Measurements from ENCODE around the gene C1orf210. TPM values are rescaled to one million over a fixed set of nuclear protein-coding genes. Genes with fewer than 3 reads are reported as not detected.

Gene C1orf210
- total and polyA plus RNA-seq, 4 donors, result 2.3 TPM; not detected in 3

GRCh38 chr1:43292216-43292615 lies 6.8 kb upstream of the C1orf210 start:
- DNase-seq, result no peak
- Histone ChIP-seq H3K27me3 (ENCODE audit: control insufficient read depth in 1 of 2, insufficient read depth in 2 of 2, low read length in 1 of 2) (no peaks in the 10 kb centered on the region), H3K9me3 (ENCODE audit: control insufficient read depth, low read length) (no peaks in the 10 kb centered on the region), H3K36me3 (ENCODE audit: control insufficient read depth in 1 of 2, insufficient read depth in 2 of 2, low read length in 1 of 2) (no peaks in the 10 kb centered on the region), H3K4me1 (ENCODE audit: control insufficient read depth in 1 of 2, insufficient read depth in 2 of 2, low read length in 2 of 2) (no peaks in the 10 kb centered on the region), H3K4me3 (ENCODE audit: low read length in 2 of 2) (no peak overlapping the region), H3K27ac (ENCODE audit: low read depth in 1 of 2, low read length in 2 of 2) (no peak overlapping the region)
- intact Hi-C loops (cut with DNase I), result no loop called here
- ATAC-seq (ENCODE audit: low FRiP score), result no peak
- 83 to 90% methylated on average over 7 of the region's 7 CpGs for WGBS, 2 donors

- H3K9me3 ChIP-seq (ENCODE audit: control insufficient read depth, low read length), result no peaks in the 10 kb centered on the region
- WGBS, 2 donors, result 67% methylated on average over 12 of the region's 12 CpGs
- no peaks in the 10 kb centered on the region for H3K36me3 ChIP-seq (ENCODE audit: control insufficient read depth in 1 of 2, insufficient read depth in 2 of 2, low read length in 1 of 2)
- DNase-seq, result no peak
- H3K27ac ChIP-seq (ENCODE audit: low read depth in 1 of 2, low read length in 2 of 2), result no peak overlapping the region
- no peaks in the 10 kb centered on the region for H3K4me1 ChIP-seq (ENCODE audit: control insufficient read depth in 1 of 2, insufficient read depth in 2 of 2, low read length in 2 of 2)
- H3K27me3 ChIP-seq (ENCODE audit: control insufficient read depth in 1 of 2, insufficient read depth in 2 of 2, low read length in 1 of 2), result no peaks in the 10 kb centered on the region
- ATAC-seq (ENCODE audit: low FRiP score), result no peak
- no peak overlapping the region for H3K4me3 ChIP-seq (ENCODE audit: low read length in 2 of 2)
- intact Hi-C loops (cut with DNase I), result no loop called here
Measured at GRCh38 chr1:43288785-43289706, 3.7 kb upstream of the C1orf210 start.

- DNase-seq (peak in 1 of 2 donors; percentile 33), ATAC-seq (ENCODE audit: low FRiP score) (no peak)
- intact Hi-C loops (cut with DNase I), result no loop called here
- Histone ChIP-seq H3K4me3 (ENCODE audit: low read length in 2 of 2) (no peak overlapping the region), H3K4me1 (ENCODE audit: control insufficient read depth in 1 of 2, insufficient read depth in 2 of 2, low read length in 2 of 2) (no peaks in the 10 kb centered on the region), H3K27me3 (ENCODE audit: control insufficient read depth in 1 of 2, insufficient read depth in 2 of 2, low read length in 1 of 2) (no peaks in the 10 kb centered on the region), H3K36me3 (ENCODE audit: control insufficient read depth in 1 of 2, insufficient read depth in 2 of 2, low read length in 1 of 2) (no peaks in the 10 kb centered on the region), H3K27ac (ENCODE audit: low read depth in 1 of 2, low read length in 2 of 2) (no peak overlapping the region), H3K9me3 (ENCODE audit: control insufficient read depth, low read length) (no peaks in the 10 kb centered on the region)
- 84% methylated on average over 9 of the region's 9 CpGs for WGBS, 2 donors
Measured at GRCh38 chr1:43288058-43288784, 2.8 kb upstream of the C1orf210 start.

- WGBS, 2 donors, result 95 to 99% methylated on average over 5 of the region's 5 CpGs
- Histone ChIP-seq H3K4me3 (ENCODE audit: low read length in 2 of 2) (no peak overlapping the region), H3K4me1 (ENCODE audit: control insufficient read depth in 1 of 2, insufficient read depth in 2 of 2, low read length in 2 of 2) (no peaks in the 10 kb centered on the region), H3K9me3 (ENCODE audit: control insufficient read depth, low read length) (no peaks in the 10 kb centered on the region), H3K27me3 (ENCODE audit: control insufficient read depth in 1 of 2, insufficient read depth in 2 of 2, low read length in 1 of 2) (no peaks in the 10 kb centered on the region), H3K27ac (ENCODE audit: low read depth in 1 of 2, low read length in 2 of 2) (no peak overlapping the region), H3K36me3 (ENCODE audit: control insufficient read depth in 1 of 2, insufficient read depth in 2 of 2, low read length in 1 of 2) (no peaks in the 10 kb centered on the region)
- intact Hi-C loops (cut with DNase I), result no loop called here
- ATAC-seq (ENCODE audit: low FRiP score), result no peak
- DNase-seq, result peak in 1 of 2 donors; percentile 5
Measured at GRCh38 chr1:43286533-43286932, 1.2 kb upstream of the C1orf210 start.

- ATAC-seq (ENCODE audit: low FRiP score) (no peak), DNase-seq (peak; percentile 17 to 50)
- Histone ChIP-seq H3K27me3 (ENCODE audit: control insufficient read depth in 1 of 2, insufficient read depth in 2 of 2, low read length in 1 of 2) (no peaks in the 10 kb centered on the region), H3K27ac (ENCODE audit: low read depth in 1 of 2, low read length in 2 of 2) (no peak overlapping the region), H3K36me3 (ENCODE audit: control insufficient read depth in 1 of 2, insufficient read depth in 2 of 2, low read length in 1 of 2) (no peaks in the 10 kb centered on the region), H3K9me3 (ENCODE audit: control insufficient read depth, low read length) (no peaks in the 10 kb centered on the region), H3K4me1 (ENCODE audit: control insufficient read depth in 1 of 2, insufficient read depth in 2 of 2, low read length in 2 of 2) (no peaks in the 10 kb centered on the region), H3K4me3 (ENCODE audit: low read length in 2 of 2) (no peak overlapping the region)
- WGBS, 2 donors, result 93 to 97% methylated on average over 11 of the region's 11 CpGs
- intact Hi-C loops (cut with DNase I), result no loop called here
Measured at GRCh38 chr1:43286115-43286514, 734 bp upstream of the C1orf210 start.

GRCh38 chr1:43284546-43285110 lies 753 bp downstream of the C1orf210 start:
- intact Hi-C loops (cut with DNase I), result no loop called here
- WGBS, 2 donors, result 83 to 87% methylated on average over 12 of the region's 12 CpGs
- H3K27me3 ChIP-seq (ENCODE audit: control insufficient read depth in 1 of 2, insufficient read depth in 2 of 2, low read length in 1 of 2), result no peaks in the 10 kb centered on the region
- H3K9me3 ChIP-seq (ENCODE audit: control insufficient read depth, low read length), result no peaks in the 10 kb centered on the region
- H3K4me3 ChIP-seq (ENCODE audit: low read length in 2 of 2), result no peak overlapping the region
- no peak overlapping the region for H3K27ac ChIP-seq (ENCODE audit: low read depth in 1 of 2, low read length in 2 of 2)
- no peaks in the 10 kb centered on the region for H3K4me1 ChIP-seq (ENCODE audit: control insufficient read depth in 1 of 2, insufficient read depth in 2 of 2, low read length in 2 of 2)
- no peaks in the 10 kb centered on the region for H3K36me3 ChIP-seq (ENCODE audit: control insufficient read depth in 1 of 2, insufficient read depth in 2 of 2, low read length in 1 of 2)
- DNase-seq, result peak; percentile 21 to 28
- ATAC-seq (ENCODE audit: low FRiP score), result no peak

- Histone ChIP-seq H3K27me3 (ENCODE audit: control insufficient read depth in 1 of 2, insufficient read depth in 2 of 2, low read length in 1 of 2) (no peaks in the 10 kb centered on the region), H3K36me3 (ENCODE audit: control insufficient read depth in 1 of 2, insufficient read depth in 2 of 2, low read length in 1 of 2) (no peaks in the 10 kb centered on the region), H3K9me3 (ENCODE audit: control insufficient read depth, low read length) (no peaks in the 10 kb centered on the region), H3K4me3 (ENCODE audit: low read length in 2 of 2) (no peak overlapping the region), H3K27ac (ENCODE audit: low read depth in 1 of 2, low read length in 2 of 2) (no peak overlapping the region), H3K4me1 (ENCODE audit: control insufficient read depth in 1 of 2, insufficient read depth in 2 of 2, low read length in 2 of 2) (no peaks in the 10 kb centered on the region)
- ATAC-seq (ENCODE audit: low FRiP score) (no peak), DNase-seq (peak; percentile 9 to 15)
- 86 to 89% methylated on average over 3 of the region's 3 CpGs for WGBS, 2 donors
- intact Hi-C loops (cut with DNase I), result no loop called here
Measured at GRCh38 chr1:43284065-43284464, 1.3 kb downstream of the C1orf210 start.

- ATAC-seq (ENCODE audit: low FRiP score), result no peak
- peak; percentile 14 to 68 for DNase-seq
Measured at GRCh38 chr1:43282220-43283195, 2.9 kb downstream of the C1orf210 start.

More at GRCh38 chr1:43282220-43283195, 2.9 kb downstream of the C1orf210 start:
- no peaks in the 10 kb centered on the region for H3K27me3 ChIP-seq (ENCODE audit: control insufficient read depth in 1 of 2, insufficient read depth in 2 of 2, low read length in 1 of 2)
- intact Hi-C loops (cut with DNase I), result no loop called here
- no peaks in the 10 kb centered on the region for H3K36me3 ChIP-seq (ENCODE audit: control insufficient read depth in 1 of 2, insufficient read depth in 2 of 2, low read length in 1 of 2)
- H3K4me1 ChIP-seq (ENCODE audit: control insufficient read depth in 1 of 2, insufficient read depth in 2 of 2, low read length in 2 of 2), result no peaks in the 10 kb centered on the region
- no peak overlapping the region for H3K4me3 ChIP-seq (ENCODE audit: low read length in 2 of 2)
- H3K27ac ChIP-seq (ENCODE audit: low read depth in 1 of 2, low read length in 2 of 2), result no peak overlapping the region
- H3K9me3 ChIP-seq (ENCODE audit: control insufficient read depth, low read length), result no peaks in the 10 kb centered on the region
- WGBS, 2 donors, result 86 to 93% methylated on average over 15 of the region's 15 CpGs

All from aorta (tissue), 5 donors.